HK-2 (cell line): ENCODE data around the gene BNIP5.

Source experiments
- DNase-seq: peaks from one replicate; pipeline ENCODE4 v3.0.0-alpha.2; 2018; ENCODE audit not compliant: unreplicated experiment

The BNIP5 gene, protein sequence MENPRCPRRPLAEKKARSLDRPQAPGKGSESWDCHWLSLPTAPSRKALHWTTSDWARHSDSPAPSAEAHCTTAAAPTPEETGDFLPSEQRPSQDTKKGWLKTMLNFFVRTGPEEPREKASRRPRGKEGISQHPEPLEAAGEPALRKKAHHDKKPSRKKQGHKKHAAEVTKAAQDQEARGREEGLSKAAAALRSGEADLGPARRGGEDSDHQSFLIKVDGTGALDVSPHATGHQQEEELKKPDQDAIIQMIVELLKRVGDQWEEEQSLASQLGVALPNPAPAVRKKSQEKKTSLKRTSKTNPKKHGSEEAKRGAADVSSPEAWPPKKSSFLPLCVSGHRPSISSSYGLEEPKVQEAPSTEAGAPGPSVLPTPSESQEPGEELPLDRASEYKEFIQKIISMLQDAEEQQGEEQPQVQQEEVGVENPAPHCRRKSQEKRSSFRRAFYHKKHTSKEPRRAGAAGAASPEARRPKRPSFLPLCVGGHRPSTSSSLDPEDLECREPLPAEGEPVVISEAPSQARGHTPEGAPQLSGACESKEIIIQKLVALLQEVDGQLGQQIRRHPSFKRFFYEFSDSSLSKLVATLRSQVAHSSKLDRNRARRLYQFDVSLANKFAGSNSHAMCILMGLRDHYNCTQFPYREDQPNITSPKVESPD

DNA sequence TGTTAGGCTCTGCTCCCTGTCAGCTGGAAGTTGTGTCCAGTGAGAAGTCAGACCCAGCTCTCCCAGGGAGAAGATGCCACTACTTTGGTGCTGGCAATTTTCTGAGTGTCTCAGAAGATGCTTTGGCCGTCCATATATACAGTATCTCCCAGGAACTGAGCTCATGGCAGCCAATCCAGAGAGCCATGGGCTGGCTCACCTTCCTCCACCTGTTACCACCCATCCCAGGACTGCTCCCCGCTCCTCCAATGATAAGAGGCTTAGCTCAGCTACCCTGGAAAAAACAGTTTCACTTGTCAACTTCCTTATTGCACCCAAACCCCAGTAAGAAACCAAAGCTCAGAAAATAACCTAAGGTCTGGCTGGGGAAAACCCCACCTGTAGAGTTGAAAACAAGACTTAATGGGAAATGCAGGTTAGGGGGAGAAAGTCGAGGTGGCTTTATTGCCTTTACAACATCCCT is at the start of gene BNIP5:
Gene BNIP5, minus strand, starts transcription at position 110 of the 463 bp plus-strand sequence. CDS start 6,198 bp downstream, outside the sequence.
- DNase-seq, result no peak

- no peak for DNase-seq
Observed at GRCh38 chr6:36384095-36384494, 47.4 kb upstream of the BNIP5 start.

DNA sequence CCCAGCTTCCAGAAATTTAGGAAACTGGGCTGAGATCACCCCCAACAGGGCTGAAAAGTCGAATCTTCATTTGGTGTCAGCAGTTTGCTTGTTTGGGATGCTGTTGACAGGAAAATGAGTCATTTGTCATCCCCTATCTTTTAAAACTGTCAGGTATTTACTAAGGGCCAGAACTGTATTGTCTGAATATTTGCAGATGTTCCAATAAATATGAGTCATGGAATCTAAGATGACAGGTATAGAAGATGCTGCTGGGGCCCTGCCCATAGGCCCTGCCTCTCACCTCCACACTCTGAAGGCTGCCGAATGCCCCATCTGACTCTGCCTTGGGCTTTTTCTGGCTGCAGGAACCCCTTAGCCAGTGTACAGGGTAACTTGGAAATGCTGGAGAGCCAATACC is 46.9 kb upstream of the BNIP5 start:
- no peak for DNase-seq

GRCh38 chr6:36382976-36383375 is 46.3 kb upstream of the BNIP5 start:
- DNase-seq, result no peak

GRCh38 chr6:36381502-36382389 is 45.1 kb upstream of the BNIP5 start:
- no peak for DNase-seq

- no peak for DNase-seq
Observed at GRCh38 chr6:36380166-36380565, 43.5 kb upstream of the BNIP5 start.

GRCh38 chr6:36378936-36379335 is 42.2 kb upstream of the BNIP5 start:
- DNase-seq, result no peak

DNA sequence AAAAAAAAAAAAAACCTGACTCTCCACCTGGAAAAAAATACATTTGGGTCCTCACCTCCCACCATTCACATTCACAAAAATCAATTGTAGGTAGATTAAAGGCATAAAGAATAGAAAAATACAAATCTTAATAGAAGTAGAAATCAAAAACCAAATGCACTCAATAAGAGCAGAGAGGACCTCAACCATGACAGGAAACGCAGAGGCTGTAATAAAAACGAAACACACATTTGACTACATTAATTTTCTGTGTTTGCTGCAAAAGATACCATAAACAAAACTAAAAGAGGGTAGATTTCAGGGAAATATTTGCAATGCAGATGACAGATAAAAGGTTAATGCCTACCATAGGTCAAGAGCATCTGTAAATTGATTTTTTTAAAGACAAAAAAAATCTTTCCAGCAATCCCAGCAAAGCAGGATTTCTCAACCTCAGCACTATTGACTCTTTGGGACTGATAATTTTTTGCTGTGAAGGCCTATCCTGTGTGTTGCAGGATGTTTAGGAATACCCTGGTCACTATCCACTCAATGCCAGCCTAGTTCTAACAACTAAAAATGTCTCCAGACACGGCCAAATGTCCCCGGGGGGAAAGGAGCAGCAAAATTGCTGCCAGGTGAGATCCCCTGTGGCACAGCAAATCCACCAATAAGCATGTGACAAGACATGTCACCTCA is 41.7 kb upstream of the BNIP5 start:
- no peak for DNase-seq

DNA sequence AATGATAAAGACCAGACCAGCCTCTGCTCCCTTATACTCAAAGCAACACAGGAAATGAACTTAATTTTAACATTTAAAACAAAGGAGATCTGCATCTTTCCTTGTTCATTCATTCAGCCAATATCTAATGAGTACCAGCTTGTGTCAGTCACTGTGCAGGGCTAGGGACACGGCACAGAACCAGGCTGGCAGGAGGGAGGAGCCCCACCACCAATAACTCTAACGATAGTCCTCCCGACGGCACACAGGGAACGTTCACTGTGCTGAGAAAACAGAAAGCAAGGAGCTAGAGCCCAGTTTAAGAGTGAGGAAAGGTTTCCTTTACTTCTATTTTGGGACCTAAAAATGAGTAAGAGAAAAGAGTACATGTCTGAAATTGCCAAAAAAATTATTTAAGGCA is 40.9 kb upstream of the BNIP5 start:
- DNase-seq, result no peak

DNA sequence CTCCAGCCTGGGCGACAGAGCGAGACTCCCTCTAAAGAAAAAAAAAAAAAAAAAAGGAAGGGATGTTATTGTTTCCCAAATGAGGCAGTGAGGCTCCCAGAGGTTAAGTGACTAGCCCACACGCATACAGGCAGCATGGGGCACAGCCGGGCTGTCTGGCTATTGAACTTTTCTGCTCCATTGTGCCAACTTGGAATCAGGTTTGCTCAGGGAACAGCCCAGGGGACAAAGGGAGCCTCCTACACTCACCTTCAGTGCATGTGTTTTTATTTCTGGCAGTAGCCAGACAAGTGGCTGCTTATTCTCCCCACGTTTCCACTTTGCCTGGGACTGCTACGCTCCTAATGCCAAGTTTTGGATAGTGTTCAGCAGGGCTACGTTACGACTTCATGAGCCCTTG is 40.1 kb upstream of the BNIP5 start:
- DNase-seq, result no peak

DNA sequence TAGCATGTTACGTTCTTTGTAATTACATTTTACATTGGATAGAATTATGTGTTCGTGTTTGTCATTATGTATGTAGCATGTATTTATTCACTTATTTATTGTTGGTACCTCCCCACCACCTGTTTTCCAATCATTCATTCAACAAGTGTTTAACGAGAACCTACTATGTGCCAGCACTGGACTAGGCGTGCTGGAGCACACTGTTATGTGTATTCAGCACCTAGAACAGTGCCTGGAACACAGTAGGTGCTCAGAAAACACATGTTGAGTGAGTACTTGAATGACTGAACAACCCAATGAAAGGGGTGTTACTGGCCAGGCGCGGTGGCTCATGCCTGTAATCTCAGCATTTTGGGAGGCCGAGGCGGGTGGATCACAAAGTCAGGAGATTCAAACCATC is 39.5 kb upstream of the BNIP5 start:
- DNase-seq, result no peak

DNA sequence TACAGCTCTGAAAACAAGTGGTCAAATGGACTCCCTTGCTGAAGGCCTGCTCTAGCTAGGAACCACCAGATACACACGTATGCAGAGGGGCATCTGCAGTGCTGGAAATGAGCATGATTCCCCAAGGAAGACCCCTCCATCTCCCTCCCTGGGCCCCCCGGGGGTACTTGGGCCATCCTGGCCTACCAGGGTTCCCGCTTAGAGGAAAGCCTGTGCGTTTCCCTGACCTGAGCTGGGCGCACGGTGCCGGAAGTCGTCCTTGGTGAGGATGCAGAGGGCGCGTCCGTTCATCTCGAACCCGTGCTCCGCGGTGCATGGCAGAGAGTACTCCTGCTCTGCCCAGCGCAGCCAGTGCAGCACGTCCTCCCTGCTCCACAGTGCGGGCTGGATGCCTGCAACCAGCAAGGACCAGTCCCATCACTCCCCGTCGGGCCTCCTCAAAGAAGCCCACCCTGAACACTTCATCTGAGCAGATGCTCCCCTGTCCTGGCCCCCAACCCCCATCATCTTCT is 39.0 kb upstream of the BNIP5 start:
- no peak for DNase-seq

DNA sequence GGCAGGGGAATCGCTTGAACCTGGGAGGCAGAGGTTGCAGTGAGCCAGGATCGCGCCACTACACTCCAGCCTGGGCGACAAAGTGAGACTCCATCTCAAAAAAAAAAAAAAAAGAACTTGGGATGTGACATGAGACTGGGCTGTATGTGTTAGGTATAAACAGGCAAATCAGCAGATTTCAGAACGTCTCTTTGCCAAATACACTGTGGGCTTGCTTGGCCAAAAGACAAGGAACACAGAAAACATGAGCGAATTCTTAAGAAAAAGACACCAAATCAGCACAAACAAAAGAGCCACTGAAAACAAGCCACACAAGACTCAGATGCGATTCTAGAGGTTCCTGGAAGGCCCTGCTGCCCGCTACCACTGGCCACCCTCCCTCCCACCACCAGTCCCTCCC is 38.3 kb upstream of the BNIP5 start:
- no peak for DNase-seq

DNA sequence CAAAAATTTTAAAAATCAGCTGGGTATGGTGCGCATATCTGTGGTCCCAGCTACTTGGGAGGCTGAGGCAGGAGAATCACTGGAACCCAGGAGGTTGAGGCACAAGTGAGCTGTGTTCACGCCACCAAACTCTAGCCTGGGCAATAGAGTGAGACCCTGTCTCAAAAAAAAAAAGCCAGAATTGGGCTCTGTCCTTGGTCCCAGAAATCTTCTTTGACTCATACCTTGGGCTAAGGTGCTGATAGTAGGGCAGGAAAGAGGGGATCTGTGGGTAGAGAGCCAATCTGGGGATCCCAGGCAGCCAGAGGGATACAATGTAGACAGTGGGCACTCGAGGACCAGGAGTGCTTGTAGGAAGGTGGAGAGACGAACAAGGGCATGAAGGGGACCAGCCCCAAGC is 37.5 kb upstream of the BNIP5 start:
- no peak for DNase-seq

DNA sequence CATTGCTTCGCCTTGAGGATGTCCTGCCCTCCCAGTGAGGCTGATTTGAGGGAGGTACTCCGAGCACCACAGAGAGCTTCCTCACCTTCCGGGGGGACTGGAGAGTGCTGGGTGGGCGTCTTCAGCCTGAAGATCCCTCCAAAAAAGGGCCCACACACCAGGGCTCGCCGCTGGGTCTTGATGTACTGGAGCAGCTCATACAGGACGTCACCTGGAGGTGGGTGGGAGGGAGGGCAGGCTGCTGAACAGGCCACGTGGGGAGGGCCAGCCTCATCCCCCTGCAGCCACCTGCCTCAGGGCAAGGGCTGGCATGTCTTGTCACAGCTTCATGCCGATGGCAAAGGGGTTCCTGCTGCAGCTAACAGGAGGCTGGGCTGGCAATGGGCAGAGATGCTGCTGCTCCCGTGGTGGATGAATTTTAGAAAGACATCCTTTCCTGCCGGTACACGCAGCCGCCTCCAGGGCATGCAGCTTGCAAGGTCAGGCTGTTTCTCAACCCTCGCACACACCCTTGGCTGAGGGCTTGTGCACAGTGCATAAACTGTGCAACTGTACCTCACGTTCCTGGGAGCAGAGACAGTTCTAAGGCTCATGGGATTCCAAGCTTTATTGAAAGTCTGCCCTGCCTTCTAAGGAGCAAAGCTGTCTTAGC is 36.8 kb upstream of the BNIP5 start:
- DNase-seq, result no peak

- no peak for DNase-seq
Observed at GRCh38 chr6:36372088-36372487, 35.4 kb upstream of the BNIP5 start.

- no peak for DNase-seq
Observed at GRCh38 chr6:36371211-36371610, 34.5 kb upstream of the BNIP5 start.

GRCh38 chr6:36370638-36371037 is 34.0 kb upstream of the BNIP5 start:
- no peak for DNase-seq

GRCh38 chr6:36368921-36369865 is 32.5 kb upstream of the BNIP5 start:
- peak; percentile 34 for DNase-seq

DNA sequence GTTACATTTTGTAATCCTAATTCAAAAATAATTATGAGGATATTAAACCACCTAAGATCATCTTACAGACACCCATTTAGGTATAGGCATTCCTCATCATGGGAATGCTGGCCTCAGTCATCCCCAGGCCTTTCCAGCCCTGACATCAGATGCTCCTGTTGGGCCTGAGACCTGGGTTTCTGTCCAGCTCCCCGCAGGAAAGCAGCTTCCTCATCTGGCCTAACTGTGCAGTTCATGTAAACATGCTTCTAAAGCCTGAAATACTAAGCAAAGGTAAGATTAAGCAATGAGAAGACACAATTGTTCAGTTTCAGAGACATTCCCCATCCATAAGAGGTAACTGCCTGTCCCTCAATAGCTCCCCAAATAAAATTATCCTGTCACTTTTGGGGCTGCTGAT is 31.7 kb upstream of the BNIP5 start:
- DNase-seq, result no peak
